Measurements from ENCODE around the gene TMEM129.
"Not testable (repeated sequence)": the region's sequence is repeated elsewhere in the genome, so short reads cannot be mapped to it uniquely, and the experiment has no call there.

TMEM129 gene

GRCh38 chr4:1686440-1687036, 34.6 kb downstream of the TMEM129 start:
- DNase-seq, result no peak

- DNase-seq, result no peak
Observed at GRCh38 chr4:1685235-1686150, 35.6 kb downstream of the TMEM129 start.

- no peak for DNase-seq
Observed at GRCh38 chr4:1684506-1685234, 36.5 kb downstream of the TMEM129 start.

GRCh38 chr4:1683736-1684505, 37.2 kb downstream of the TMEM129 start, which contains the start of gene FAM53A:
FAM53A (minus strand) TSS chr4:1684313; CDS start chr4:1668741, 15,572 bp downstream.
- DNase-seq, result no peak

GRCh38 chr4:1683261-1683735, 37.8 kb downstream of the TMEM129 start:
- DNase-seq, result no peak

GRCh38 chr4:1682860-1683259, 38.3 kb downstream of the TMEM129 start:
- DNase-seq, result no peak

- no peak for DNase-seq
Observed at GRCh38 chr4:1678244-1678643, 42.9 kb downstream of the TMEM129 start.

- DNase-seq, result no peak
Observed at GRCh38 chr4:1676605-1677525, 44.3 kb downstream of the TMEM129 start.

GRCh38 chr4:1675802-1676137, 45.4 kb downstream of the TMEM129 start:
- DNase-seq, result no peak

- no peak for DNase-seq
Observed at GRCh38 chr4:1675136-1675801, 45.9 kb downstream of the TMEM129 start.

- DNase-seq, result no peak
Observed at GRCh38 chr4:1674682-1675081, 46.4 kb downstream of the TMEM129 start.

GRCh38 chr4:1673671-1674070, 47.5 kb downstream of the TMEM129 start:
- DNase-seq, result no peak

- DNase-seq, result not testable (repeated sequence)
Observed at GRCh38 chr4:1671011-1671410, 50.1 kb downstream of the TMEM129 start.

GRCh38 chr4:1670279-1670678, 50.8 kb downstream of the TMEM129 start:
- DNase-seq, result no peak

GRCh38 chr4:1669850-1670249, 51.3 kb downstream of the TMEM129 start:
- no peak for DNase-seq

- no peak for DNase-seq
Observed at GRCh38 chr4:1669270-1669669, 51.9 kb downstream of the TMEM129 start.

- DNase-seq, result no peak
Observed at GRCh38 chr4:1668488-1668840, 52.7 kb downstream of the TMEM129 start.

GRCh38 chr4:1667273-1667672, 53.9 kb downstream of the TMEM129 start:
- DNase-seq, result no peak

- no peak for DNase-seq
Observed at GRCh38 chr4:1666391-1666790, 54.7 kb downstream of the TMEM129 start.
